NCI-H146 treated with DMSO at 0.1 percent for 48 hours (cell line): ENCODE measurements around the gene MT1X.
"Not testable (repeated sequence)": the region's sequence is repeated elsewhere in the genome, so short reads cannot be mapped to it uniquely, and the experiment has no call there.

Experiments used
- DNase-seq: peaks from one replicate; lab custom pipeline; 2025; ENCODE audit not compliant: unreplicated experiment; lab: John Stamatoyannopoulos, UW

The MT1X gene

GRCh38 chr16:56653218-56653617 lies 29.1 kb upstream of the MT1X start:
- DNase-seq, result no peak

DNA sequence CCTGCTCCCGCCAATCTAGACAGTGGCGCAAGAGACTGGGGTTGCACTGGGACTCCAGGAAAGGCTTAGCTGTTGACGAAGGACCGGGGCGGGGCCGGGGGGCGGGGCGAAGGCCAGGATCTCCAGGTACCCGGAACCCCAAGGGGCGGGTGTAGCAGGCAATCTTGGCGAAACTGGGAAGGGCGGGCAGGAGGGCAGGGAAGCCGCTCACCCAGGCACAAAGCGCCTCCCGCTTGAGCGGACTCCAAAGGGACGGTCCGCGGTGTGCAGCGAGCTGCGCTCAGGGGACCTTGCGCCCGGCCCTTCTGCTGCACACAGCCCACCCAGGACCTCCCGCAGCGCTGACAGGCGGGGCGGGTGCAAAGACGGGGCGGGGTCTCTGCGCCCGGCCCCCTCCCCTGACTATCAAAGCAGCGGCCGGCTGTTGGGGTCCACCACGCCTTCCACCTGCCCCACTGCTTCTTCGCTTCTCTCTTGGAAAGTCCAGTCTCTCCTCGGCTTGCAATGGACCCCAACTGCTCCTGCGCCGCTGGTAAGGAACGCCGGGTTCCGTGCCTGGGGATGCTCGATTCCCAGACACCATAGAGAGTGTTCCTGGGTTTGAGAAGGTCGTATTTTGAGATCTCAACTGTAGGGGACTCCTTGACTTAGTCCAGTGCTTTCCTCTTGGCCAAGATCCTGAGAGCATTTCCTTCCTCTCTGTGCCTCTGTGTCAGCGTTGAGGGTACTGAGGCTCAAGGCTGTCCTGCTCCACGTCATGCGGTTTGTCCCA lies 24.5 kb upstream of the MT1X start, which contains the start of gene MT1F:
Gene MT1F, plus strand, starts transcription at position 405 of the 772 bp plus-strand sequence. Its CDS starts 100 bp downstream, at position 505.
- peak; percentile 50 for DNase-seq

GRCh38 chr16:56658327-56658875 lies 23.9 kb upstream of the MT1X start:
- no peak for DNase-seq

DNA sequence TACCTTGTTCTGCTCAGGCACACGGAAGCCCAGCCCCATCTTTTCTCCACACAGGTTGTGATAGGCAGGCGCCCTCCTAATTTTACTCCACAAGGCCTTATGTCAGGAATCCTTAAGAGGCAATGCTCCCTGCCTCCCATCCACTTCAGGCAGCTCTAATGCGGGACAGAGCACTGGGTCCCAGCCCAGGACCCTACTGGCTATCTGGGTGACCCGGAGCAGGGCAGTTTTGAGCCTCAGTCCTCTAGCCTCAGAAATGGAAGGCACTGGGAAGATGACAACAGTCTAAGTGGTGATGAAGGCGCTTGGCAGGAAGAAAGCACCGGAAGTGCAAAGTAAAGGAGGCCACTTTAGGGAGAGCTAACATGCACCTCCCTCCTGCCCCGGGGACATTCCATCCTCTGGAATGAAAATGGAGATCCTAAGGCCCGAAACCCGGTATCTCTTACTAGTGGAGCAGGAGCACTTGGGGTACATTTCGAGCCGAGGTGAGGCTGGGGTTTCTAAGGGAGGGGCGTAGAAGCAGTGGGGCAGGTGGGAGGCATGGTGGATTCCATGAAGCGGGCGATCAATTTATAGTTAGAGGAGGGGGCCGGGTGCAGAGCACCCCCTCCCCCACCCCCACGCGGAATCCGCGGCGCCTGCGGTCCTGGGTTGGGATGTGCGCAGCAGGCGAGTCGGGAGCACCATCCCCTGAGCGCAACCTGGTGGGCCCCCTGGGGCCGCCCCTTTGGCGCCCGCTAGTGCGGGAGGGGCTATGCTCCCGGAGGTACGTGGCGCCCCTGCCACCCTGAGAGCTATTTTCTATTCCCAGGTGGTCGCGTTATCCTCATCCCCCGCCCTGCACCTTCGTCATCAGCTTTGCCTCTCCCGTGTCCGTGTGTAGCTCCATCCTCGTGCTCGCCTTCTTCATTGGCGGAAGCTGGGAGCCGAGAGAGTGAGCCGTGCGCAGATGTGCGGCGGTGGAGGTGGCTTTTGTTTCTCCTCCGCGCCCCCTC lies 19.6 kb upstream of the MT1X start:
- DNase-seq, result no peak

DNA sequence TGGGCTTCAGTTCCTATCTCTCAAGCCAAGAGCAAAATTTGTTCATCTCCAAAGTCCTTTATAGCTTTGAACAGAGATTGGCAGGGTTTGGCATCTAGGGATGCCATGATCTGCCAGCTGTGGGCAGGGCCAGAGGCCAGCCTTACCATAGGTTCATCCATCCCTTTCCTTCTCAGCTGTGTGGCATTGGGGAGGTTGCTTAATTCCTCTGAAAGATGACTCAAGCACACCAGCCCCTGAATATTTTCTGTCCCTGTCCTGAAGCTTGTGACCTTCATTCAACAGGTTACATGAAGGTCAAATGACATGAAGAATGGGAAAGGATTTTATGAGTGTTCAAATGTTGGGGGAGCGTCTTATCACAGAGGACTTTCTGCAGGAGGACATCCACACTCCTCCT lies 17.8 kb upstream of the MT1X start:
- no peak for DNase-seq

DNA sequence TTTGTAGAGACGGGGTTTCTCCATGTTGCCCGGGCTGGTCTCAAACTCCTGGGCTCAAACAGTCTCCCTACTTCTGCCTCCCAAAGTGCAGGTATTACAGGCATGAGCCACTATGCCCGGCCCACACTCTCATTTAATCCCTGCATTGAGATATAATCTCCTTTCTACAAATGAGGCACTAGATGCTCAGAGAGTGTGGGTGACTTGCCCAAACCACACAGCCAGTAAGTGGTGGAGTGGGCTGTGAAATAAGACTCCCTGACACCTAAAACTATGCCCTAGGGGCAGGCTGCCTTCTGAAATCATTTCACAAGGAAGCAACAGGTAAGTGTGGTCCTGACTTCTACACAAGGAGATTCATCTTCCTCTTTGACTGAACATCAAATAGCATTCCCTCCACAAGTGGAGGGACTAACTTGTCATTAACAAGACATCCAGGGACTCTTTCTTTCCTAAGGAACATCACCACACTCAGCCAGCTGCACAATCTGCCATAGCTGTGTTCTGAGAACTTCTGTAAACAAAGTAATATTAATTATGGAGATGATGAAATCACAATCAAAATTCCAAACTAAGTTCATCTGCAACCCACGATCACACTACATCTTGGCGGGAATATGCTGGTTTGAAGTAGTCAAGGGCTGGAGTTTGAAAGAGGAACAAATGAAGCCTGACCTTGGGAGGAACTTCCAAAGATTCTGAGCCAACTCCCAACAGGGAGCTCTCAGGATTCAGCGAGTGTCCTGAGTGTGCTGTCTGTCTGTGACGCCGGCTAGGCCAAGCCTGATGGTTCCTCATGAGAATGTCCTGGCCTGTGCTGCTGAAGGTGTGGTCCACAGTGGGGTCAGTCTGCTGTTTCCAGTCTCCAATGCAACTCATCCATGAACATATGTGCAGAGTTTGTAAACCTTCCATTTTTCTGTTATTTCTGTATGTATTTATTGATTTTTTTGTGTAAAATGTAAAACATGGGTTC lies 16.7 kb upstream of the MT1X start:
- DNase-seq, result not testable (repeated sequence)

- DNase-seq, result no peak
Measured at GRCh38 chr16:56667581-56668571, 14.4 kb upstream of the MT1X start, which contains the start of gene MT1G. TSS of gene MT1G (minus strand) at chr16:56668065. CDS start at chr16:56667993, 72 bp downstream.

DNA sequence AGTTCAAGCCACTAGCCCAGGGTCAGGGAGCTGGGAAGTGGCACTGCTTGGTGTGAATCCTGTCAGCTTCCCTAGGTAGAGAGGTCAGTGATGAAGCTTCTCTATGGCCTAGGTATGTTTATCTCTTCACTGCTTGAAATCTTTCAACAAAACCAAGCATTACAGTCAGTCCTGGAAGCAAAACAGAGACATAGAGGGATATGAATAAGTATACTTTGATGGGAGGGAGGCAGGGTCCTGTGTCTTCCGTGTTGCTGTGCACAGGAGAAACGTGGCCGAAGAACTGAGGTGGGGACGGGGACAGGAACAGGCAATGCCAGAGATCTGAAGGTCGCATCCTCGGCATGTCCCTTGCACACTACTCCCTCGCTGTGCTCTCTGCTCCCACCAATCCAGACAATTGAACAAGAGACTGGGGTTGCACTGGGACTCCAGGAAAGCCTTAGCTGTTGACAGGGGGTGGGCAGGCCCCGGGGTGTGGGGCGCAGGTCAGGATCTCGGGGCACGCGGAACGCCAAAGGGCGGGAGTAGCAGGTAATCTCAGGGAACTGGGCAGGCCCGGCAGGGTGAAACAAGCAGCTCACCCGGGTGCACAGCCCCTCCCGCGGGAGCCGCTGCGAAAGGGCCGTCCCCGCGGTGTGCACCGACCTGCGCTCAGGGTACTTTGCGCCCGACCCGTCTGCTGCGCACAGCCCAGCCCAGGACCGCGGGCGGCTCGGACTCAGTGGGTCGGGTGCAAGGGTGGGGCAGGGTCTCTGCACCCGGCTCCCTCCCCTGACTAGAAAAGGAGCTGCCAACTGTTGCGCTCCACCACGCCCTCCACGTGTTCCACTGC lies 13.0 kb upstream of the MT1X start, which contains the start of gene MT1H:
Gene MT1H, plus strand, starts transcription at position 810 of the 835 bp plus-strand sequence. CDS start 71 bp downstream, outside the sequence.
- no peak for DNase-seq

- no peak for DNase-seq
Measured at GRCh38 chr16:56669840-56670619, 12.2 kb upstream of the MT1X start.

- no peak for DNase-seq
Measured at GRCh38 chr16:56670620-56670934, 11.7 kb upstream of the MT1X start.

DNA sequence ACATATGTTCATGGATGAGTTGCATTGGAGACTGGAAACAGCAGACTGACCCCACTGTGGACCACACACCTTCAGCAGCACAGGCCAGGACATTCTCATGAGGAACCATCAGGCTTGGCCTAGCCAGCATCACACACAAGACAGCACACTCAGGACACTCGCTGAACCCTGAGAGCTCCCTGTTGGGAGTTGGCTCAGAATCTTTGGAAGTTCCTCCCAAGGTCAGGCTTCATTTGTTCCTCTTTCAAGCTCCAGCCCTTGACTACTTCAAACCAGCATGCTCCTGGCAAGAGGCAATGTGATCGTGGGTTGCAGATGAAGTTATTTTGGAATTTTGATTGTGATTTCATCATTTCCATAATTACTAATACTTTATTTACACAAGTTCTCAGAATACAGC lies 10.6 kb upstream of the MT1X start:
- DNase-seq, result not testable (repeated sequence)

DNA sequence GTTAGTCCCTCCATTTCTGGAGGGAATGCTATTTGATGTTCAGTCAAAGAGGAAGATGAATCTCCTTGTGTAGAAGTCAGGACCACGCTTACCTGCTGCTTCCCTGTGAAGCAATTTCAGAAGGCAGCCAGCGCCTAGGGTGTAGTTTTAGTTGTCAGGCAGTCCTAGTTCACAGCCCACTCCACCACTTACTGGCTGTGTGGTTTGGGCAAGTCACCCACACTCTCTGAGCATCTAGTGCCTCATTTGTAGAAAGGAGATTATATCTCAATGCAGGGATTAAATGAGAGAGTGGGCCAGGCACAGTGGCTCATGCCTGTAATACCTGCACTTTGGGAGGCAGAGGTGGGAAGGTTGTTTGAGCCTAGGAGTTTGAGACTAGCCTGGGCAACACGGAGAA lies 10.1 kb upstream of the MT1X start:
- DNase-seq, result not testable (repeated sequence)

GRCh38 chr16:56672761-56673536 lies 9.3 kb upstream of the MT1X start:
- no peak for DNase-seq

GRCh38 chr16:56673921-56674320 lies 8.3 kb upstream of the MT1X start:
- DNase-seq, result no peak

DNA sequence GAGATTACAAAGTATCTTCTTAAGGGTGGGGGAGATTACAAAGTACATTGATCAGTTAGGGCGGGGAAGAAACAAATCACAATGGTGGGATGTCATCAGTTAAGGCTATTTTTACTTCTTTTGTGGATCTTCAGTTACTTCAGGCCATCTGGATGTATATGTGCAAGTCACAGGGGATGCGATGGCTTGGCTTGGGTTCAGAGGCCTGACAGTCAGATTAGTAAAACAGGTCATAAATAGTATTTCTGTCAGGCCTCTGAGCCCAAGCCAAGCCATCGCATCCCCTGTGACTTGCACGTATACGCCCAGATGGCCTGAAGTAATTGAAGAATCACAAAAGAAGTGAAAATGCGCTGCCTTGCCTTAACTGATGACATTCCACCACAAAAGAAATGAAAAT lies 7.7 kb upstream of the MT1X start:
- DNase-seq, result not testable (repeated sequence)

DNA sequence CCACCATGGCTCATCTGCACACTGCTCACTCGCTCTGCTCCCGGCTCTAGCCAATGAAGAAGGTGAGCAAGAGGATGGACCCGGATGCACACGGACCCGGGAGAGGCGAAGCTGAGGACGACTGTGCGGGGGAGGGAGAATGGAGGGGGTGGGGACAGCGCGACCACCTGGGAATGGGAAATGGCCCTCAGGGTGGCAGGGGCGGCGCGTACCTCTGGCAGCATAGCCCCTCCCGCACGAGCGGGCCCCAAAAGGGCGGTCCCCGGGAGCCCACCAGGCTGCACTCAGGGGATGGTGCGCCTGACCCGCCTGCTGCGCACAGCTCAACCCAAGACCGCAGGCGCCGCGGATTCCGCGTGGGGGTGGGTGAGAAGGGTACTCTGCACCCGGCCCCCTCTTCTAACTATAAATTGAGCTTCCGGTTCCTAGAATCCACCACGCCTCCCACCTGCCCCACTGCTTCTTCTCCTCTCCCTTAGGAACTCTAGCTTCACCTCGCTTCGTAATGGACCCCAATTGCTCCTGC lies 6.5 kb upstream of the MT1X start:
- no peak for DNase-seq
